Ureter (tissue), 1 donor: ENCODE measurements around the gene RPAP3. TPM values are rescaled to one million over a fixed set of nuclear protein-coding genes. Genes with fewer than 3 reads are reported as not detected.

Experiments
- DNase-seq: peaks from one replicate; pipeline ENCODE4 v3.0.0-alpha.2; 2020; ENCODE audit warnings: low spot score
- total RNA-seq: library from RNA; stranded (reverse); gene quantifications from one replicate; pipeline ENCODE4 v1.2.4, GENCODE V29; 2023
- donor health status: DM: yes; HTN: yes; CAD: no.

The RPAP3 gene
- total RNA-seq, 1 donor from 2014 or later, result 35.5 TPM

DNA sequence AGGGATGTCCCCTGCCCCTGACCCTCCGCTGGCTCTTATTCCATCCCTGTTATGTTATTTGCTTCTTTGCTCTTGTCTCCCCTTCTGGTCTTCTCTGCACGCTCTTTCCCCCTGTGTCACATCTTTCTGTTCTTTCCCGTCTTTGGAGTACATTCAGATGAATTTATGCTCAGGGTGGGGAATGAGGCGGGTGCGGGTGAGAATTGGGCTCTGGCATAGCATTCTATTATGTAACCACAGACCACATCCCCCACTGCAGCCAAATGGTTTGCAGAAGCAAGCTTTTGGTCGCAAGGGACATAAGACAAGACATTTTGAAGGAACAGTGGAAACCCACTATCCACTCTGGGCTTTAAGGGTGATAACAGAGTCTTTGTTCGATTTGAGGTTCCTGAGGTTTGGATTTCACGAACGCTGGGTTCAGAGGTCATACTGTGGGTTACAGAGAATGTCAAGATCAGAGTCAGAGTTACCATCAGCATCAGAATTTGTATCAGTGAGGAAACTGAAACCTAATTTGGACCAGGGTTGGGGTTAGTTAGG is 15.7 kb upstream of the RPAP3 start:
- DNase-seq, result peak; percentile 36

DNA sequence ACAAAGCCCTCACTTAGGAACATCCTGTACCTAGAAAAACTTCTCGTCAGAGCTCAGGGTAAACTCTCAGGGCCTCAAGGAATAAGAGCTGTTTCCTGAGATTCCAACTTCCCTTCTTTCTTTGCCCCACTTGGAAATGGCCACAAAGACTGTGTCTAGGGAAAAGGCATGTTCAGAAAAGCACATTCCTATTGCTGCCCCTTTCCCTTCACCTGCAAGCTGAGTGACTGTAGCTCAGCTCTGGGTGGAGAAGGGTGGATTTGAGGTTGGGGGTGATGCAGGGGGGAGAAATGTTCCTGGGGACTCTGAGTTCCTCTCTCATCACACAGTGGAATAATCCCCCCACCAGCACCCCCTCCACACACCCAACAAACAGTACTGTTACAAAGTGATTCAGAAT is 12.7 kb upstream of the RPAP3 start:
- DNase-seq, result no peak

- DNase-seq, result peak; percentile 86
These were observed 11.8 kb upstream of the RPAP3 start for GRCh38 chr12:47717443-47718193.

DNA sequence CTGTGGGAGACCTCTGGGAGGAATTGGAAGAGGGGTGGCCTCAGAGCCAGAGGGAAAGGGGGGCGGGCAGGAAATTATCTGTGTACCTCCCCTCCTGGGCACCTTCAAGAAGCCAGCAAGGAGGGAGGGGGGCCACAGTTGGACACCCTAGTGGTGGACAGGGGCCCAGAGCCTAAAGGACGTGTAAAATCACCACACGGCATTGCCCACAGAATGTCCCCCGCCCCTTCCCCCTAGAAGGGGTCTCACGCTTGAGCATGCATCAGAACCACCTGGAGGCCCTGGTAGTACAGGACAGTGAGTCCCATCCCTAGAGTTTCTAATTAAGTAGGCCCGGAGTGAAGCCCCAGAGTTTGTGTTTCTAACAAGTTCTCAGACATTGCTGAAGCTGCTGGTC is 11.2 kb upstream of the RPAP3 start:
- no peak for DNase-seq

DNA sequence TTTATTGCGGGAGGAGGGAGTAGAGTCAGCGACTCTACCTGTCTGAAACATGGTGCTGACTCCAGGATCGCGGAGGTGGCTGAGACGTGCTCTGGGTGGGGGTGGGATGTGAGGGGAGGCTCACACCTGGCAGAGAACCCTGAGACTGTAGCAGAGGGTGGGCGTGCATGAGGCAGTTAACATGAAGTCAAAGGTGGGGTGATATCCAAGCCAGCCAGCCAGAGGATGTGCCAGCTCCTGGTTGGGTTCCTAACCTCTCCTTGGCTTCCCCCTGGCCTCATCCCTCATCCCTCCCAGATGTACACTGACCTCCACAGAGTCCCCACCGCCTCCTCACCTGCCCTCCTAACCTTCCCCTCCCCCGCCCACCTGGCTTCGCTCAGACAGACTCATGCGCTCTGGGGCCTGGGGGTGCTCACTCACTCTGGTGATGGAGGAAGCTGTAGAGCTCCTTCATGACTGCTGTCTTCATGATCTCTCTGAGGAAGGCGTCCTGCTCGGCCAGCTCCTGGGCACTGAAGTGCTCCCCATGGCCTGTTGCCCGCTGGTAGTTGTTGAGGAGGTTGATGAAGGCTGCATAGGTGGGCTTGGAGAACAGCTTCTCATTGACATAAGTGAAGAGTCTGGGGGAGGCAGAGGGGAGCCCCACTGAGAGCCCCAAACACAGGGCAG is 10.2 kb upstream of the RPAP3 start:
- DNase-seq, result peak; percentile 55

DNA sequence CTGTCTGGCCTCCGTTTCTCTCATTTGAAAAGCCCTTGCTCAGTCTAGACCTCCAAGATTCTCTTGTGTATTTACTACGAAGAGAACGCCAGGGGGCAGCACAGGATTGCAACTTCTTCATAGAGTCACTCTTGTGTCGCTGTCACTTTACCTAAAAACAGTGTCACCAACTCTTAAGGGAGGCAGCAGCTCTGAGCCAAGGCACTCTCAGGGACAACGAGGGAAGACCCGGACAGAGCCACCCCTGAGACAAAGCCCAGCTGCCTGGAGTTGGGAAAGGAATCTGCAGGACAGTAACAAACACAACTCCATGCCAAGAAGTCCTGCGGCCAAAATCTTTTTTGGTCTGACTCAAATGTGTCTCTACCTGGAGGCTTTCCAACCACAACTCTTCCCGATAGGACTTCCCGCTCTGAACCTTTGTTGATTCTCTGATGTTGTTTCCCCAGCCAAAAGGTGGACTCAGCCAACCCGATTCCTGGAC is 9.6 kb upstream of the RPAP3 start:
- DNase-seq, result peak; percentile 83

DNA sequence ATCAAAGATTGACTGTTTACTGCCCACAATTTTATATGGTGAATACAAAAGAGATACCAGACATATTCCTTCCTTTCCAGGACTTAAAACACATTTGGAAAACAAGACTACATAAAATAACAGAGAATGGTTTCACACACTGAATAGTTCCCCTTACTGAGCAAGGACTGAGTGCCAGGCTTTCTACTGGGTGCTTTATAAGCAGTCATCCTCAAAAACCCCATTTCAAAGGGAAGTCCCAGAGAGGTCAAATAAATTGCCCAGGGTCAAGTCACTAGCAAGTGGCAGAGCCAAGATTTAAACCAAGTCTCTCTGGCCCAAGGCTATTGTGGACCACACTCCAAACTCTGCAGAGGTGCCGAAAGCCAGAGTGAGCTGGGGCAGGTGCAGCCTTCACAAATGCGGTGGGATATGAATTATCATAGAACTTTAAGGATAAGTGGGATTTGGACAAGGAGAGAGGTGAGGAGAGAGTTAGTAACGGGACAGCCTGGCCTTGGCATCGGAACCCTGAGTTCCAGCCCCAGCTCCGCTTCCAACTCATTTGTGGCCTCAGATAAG is 9.1 kb upstream of the RPAP3 start:
- no peak for DNase-seq

DNA sequence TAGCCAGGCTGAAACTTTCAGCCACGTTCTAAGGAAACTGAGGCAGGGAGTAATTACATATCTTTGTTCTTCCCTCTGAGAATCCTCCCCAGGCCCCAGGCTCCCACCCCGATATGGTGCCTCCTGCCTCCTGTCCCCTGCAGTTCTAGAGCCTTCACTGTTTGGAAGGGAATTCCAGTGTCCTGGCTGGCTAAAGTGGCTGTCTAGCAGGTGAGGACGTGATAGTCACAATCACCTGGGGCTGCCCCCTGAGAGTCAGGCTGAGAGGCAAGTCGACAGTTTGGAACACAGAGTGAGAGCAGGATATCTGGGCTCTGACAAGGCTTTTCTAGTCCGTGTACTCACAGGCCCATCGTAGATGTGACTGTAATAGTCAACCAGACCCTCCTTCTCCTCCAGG is 6.3 kb upstream of the RPAP3 start:
- DNase-seq, result no peak

- peak; percentile 33 for DNase-seq
These were observed 5.6 kb upstream of the RPAP3 start for GRCh38 chr12:47711448-47711847.

DNA sequence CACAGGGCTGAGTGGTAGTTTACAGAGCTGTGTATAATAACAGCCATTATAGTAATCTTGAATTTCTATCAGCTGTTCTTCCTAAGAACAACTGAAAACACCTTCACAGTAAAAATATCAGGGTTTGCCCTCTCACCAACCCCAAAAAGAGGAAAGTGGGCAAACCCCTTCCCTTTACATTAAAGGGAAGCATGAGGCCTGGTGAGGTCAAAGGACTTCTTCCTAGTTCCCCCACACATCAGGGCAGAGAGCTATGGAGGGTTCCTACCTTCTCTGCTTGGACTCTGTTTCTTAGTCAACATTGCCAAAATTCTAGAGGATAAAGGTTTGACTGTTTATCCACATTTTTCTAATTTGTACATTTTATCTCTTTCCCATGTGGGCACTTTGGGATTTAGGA is 4.4 kb upstream of the RPAP3 start:
- DNase-seq, result no peak

- DNase-seq, result no peak
These were observed 3.8 kb upstream of the RPAP3 start for GRCh38 chr12:47709671-47710070.

GRCh38 chr12:47709237-47709636 is 3.4 kb upstream of the RPAP3 start:
- no peak for DNase-seq

DNA sequence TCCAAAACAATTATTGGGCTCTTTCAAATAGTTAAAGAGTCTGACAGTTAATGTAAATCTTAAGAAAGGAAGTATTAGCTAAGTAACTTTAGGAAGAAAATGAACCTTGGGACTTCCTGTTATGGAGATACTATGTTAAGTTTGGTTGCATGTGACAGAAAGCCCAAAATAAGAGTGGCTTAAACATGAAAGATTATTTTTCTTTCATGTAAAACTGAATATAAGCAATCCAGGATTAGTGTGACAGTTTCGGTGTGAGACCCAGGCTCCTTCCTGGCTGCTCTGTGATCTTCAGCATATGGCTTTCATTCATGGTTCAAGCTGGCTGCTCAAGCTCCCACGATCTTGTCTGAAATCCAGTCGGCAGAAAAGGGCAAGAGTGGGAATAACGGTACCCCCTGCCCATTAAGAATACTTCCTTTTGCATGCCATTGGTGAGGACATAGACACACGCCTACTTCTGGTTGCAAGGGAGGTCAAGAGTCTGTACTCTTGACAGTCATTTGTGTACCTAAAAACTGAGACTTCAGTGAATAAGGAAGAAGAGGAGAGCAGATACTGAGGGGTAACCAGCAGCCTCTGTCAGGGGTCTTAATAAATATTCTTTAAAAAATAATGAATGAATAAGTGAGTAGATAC is 2.2 kb upstream of the RPAP3 start:
- no peak for DNase-seq

DNA sequence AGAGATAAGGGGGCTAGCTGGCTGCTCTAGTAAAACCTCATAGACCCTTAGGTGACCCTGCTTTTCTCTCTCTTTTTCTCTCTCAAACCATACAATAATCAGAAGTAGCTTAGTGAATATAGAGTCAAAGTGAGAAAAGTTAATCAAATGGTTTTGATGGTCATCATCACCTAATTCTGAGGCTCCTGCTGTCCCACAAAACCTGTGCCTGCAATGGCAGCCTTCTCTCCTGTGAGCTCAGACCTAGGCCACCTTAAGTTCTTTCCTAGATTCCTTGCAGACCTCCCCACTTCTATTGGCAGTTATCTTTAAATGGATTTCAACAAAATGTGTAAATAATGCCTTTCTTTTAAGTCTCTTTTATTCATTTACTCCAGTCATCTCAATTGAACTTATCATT is 1.5 kb upstream of the RPAP3 start:
- no peak for DNase-seq

- no peak for DNase-seq
These were observed 633 bp downstream of the RPAP3 start for GRCh38 chr12:47705229-47705565.

DNA sequence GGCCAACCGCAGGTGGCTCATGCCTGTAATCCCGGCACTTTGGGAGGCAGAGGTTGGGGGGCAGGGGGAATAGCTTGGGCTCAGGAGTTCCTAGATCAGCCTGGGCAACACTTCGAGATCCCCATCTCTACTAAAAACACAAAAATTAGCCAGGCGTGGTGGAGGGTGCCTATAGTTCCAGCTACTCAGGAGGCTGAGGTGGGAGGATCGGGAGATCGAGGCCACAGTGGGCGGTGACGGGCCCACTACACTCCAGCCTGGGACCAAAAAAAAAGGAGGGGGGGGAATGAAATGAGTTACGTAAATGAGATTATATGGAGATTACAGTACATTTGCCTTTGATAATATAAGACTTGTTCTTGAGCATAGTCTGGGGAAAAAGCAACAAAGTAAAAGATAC is 1.1 kb downstream of the RPAP3 start:
- no peak for DNase-seq

- no peak for DNase-seq
These were observed 5.6 kb downstream of the RPAP3 start for GRCh38 chr12:47700263-47700662.

- DNase-seq, result no peak
These were observed 7.2 kb downstream of the RPAP3 start for GRCh38 chr12:47698631-47699030.

- no peak for DNase-seq
These were observed 7.8 kb downstream of the RPAP3 start for GRCh38 chr12:47698055-47698454.

DNA sequence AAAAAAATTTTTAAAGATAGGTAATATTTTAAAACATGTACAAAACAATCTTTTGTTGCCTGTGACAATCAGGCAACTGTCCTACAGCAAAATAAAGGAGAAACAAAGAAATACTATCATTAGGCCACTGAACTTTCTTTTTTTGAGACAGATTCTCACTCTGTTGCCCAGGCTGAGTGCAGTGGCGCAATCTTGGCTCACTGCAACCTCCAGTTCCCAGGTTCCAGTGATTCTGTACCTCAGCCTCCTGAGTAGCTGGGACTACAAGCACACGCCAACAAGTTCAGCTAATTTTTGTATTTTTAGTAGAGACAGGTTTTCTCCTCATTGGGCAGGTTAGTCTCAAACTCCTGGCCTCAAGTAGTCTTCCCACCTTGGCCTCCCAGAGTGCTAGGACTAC is 16.6 kb downstream of the RPAP3 start:
- no peak for DNase-seq

GRCh38 chr12:47687636-47688035 is 18.2 kb downstream of the RPAP3 start:
- no peak for DNase-seq

DNA sequence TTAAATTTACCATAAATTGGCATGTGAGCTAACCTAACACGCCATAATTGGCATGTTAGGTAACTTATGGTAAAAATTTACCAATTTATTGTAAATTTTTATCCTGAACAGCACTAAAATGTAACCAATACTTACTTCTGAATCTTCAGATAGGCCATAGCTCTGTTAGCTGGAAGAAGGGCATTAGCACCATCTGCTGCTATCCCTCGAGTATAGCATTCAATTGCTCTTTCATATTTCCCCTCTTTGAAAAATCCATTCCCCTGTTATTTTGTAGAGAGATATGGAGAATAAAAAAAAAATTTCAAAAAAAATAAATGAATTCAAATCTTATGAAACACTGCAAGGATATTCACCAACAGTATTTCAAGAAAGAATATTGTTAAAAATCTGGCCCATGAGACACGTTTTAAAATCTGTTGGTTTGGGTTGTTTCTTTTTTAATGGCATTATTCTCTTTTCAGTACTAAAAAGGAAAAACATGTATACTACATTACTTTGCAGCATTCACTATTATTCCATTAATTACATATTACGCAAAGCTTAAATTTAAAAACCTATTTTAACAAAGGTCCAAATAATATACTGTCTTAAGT is 19.1 kb downstream of the RPAP3 start:
- DNase-seq, result no peak
